ENCODE data around the gene HUWE1. TPM values are rescaled to one million over a fixed set of nuclear protein-coding genes. Genes with fewer than 3 reads are reported as not detected.
"Not testable (repeated sequence)": the region's sequence is repeated elsewhere in the genome, so short reads cannot be mapped to it uniquely, and the experiment has no call there.

HUWE1 gene
- total and polyA plus RNA-seq, 5 donors from 2014 or later, result 7.3 to 204 (median 9.3) TPM

DNA sequence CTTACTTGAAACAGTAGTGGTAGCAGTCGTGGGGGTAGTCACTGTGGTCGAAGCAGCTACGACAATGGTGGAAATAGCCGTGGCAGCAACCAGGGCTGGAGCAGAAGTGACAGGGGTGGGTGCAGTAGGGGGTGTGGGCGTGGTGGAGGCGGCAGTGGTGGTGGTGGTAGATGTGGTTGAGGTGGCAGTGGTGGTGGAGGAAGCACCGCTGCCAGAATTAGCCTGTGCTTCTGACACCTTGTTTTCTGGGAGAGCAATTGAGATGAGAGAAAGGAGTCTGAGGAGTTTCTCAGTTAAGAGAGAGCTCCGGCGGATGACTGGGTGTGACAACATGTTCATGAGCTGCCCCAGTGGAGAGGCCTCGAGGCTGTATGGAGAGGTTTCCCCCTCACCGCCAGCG is 138.9 kb downstream of the HUWE1 start:
- H3K9me3 Mint-ChIP-seq, result no peaks in the 10 kb centered on the region
- DNase-seq (no peak), ATAC-seq (ENCODE audit: low read depth in 2 of 2) (no peak)
- peaks cover 24% of the 10 kb centered on the region for H3K36me3 Mint-ChIP-seq
- no peak overlapping the region for H3K27ac Mint-ChIP-seq
- H3K4me3 Mint-ChIP-seq, result no peak overlapping the region
- H3K27me3 Mint-ChIP-seq, result no peaks in the 10 kb centered on the region
- Histone ChIP-seq H3K4me3 (ENCODE audit: low read depth, low read length) (no peak overlapping the region), H3K27me3 (ENCODE audit: control insufficient read depth, insufficient read depth, low read length) (no peaks in the 10 kb centered on the region), H3K27ac (ENCODE audit: insufficient read depth, low read length, poor library complexity, severe bottlenecking) (no peak overlapping the region), H3K9me3 (ENCODE audit: control insufficient read depth in 2 of 2, low read length in 2 of 2) (no peaks in the 10 kb centered on the region), H3K4me1 (ENCODE audit: control insufficient read depth, insufficient read depth, low read length, poor library complexity, severe bottlenecking) (no peaks in the 10 kb centered on the region), H3K36me3 (ENCODE audit: control insufficient read depth, insufficient read depth, low read length) (peaks cover 89% of the 10 kb centered on the region)
- no peaks in the 10 kb centered on the region for H3K4me1 Mint-ChIP-seq

DNA sequence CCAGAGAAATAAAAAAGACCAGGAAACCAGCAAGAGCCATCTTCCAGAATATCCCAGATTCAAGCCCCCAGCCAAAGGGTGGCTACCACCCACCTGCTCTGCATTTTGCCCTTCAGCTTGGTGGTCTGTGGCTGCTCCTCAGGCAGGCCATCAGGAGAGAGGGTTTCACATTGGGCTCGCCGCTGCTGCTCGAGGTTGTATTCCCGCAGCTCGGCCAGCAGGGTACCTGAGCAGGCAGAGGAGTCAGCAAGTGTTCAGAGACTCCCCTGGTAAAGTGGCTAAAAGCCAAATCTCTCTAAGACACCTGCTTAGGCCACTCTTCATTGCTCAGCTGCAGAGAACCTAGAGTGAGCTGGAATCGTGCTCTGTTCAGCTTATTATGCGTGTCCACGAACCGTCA is 141.6 kb downstream of the HUWE1 start:
- DNase-seq (no peak), ATAC-seq (ENCODE audit: low read depth in 2 of 2) (no peak)
- H3K4me3 Mint-ChIP-seq, result no peak overlapping the region
- Histone ChIP-seq H3K27ac (ENCODE audit: insufficient read depth, low read length, poor library complexity, severe bottlenecking) (no peak overlapping the region), H3K4me3 (ENCODE audit: low read depth, low read length) (no peak overlapping the region), H3K36me3 (ENCODE audit: control insufficient read depth, insufficient read depth, low read length) (peaks cover 83% of the 10 kb centered on the region), H3K4me1 (ENCODE audit: control insufficient read depth, insufficient read depth, low read length, poor library complexity, severe bottlenecking) (no peaks in the 10 kb centered on the region), H3K9me3 (ENCODE audit: control insufficient read depth in 2 of 2, low read length in 2 of 2) (no peaks in the 10 kb centered on the region), H3K27me3 (ENCODE audit: control insufficient read depth, insufficient read depth, low read length) (no peaks in the 10 kb centered on the region)
- peaks cover 13% of the 10 kb centered on the region for H3K36me3 Mint-ChIP-seq
- H3K4me1 Mint-ChIP-seq, result no peaks in the 10 kb centered on the region
- H3K27me3 Mint-ChIP-seq, result no peaks in the 10 kb centered on the region
- no peaks in the 10 kb centered on the region for H3K9me3 Mint-ChIP-seq
- H3K27ac Mint-ChIP-seq, result peak overlapping the region in 1 of 3 donors; percentile 93

DNA sequence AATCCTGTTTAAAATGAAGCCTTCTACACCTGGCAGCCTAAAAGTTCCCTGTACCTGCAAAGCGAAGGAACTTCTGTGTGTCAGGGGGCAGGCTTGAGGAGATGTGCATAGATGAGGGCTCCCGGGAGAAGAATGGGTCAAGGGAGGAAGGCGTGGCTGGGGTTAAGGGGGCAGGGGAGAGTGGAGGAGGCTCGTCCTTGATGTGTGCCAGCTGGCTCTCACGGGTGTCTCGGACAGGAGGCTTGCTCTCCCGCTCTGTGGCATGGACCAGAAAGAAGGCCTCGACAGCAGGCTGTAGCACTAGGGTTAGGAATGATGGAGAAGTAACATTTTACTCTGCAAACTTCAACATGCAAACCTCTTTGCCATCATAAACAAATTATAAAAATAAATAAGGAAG is 147.7 kb downstream of the HUWE1 start:
- ATAC-seq (ENCODE audit: low read depth in 2 of 2) (no peak), DNase-seq (no peak)
- H3K27me3 ChIP-seq (ENCODE audit: control insufficient read depth, insufficient read depth, low read length), result no peaks in the 10 kb centered on the region
- H3K27ac Mint-ChIP-seq, result peak overlapping the region in 1 of 3 donors; percentile 71
- H3K9me3 Mint-ChIP-seq, result peaks cover 0 to 1% (median 0%) of the 10 kb centered on the region in 7 donors
- H3K4me1 Mint-ChIP-seq, result no peaks in the 10 kb centered on the region
- no peak overlapping the region for H3K4me3 Mint-ChIP-seq
- peaks cover 88% of the 10 kb centered on the region for H3K36me3 ChIP-seq (ENCODE audit: control insufficient read depth, insufficient read depth, low read length)
- H3K27ac ChIP-seq (ENCODE audit: insufficient read depth, low read length, poor library complexity, severe bottlenecking), result no peak overlapping the region
- H3K9me3 ChIP-seq (ENCODE audit: control insufficient read depth in 2 of 2, low read length in 2 of 2), result no peaks in the 10 kb centered on the region
- H3K4me1 ChIP-seq (ENCODE audit: control insufficient read depth, insufficient read depth, low read length, poor library complexity, severe bottlenecking), result no peaks in the 10 kb centered on the region
- H3K27me3 Mint-ChIP-seq, result no peaks in the 10 kb centered on the region
- no peak overlapping the region for H3K4me3 ChIP-seq (ENCODE audit: low read depth, low read length)
- H3K36me3 Mint-ChIP-seq, result peaks cover 40% of the 10 kb centered on the region

DNA sequence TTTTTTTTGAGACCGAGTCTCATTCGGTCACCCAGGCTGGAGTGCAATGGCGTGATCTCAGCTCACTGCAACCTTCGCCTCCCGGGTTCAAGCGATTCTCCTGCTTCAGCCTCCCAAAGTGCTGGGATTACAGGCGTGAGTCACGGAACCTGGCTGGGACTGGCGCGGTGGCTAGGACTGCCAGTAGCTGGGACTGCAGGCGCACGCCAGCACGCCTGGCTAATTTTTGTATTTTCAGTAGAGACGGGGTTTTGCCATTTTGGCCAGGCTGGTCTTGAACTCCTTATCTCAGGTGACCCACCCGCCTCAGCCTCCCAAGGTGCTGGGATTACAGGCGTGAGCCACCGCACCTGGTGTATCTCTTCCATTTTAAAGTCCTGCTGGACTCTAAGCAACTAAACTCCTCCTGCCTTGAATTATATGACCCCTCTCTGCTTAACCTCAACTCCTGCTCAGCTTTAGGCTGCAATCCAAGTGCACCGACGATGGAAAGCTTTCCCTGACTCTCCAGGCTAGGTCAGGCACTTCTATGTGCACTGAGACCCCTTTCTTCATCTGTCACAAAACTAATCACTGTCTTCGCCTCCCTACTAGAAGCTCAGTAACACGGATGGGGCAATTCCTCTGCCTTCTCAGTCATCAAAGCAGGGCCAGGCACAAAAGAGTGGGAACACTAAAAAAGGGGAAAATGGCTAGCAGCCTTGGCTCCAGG is 155.1 kb downstream of the HUWE1 start:
- ATAC-seq (ENCODE audit: low read depth in 2 of 2); H3K27ac ChIP-seq (ENCODE audit: insufficient read depth, low read length, poor library complexity, severe bottlenecking); H3K4me1 ChIP-seq (ENCODE audit: control insufficient read depth, insufficient read depth, low read length, poor library complexity, severe bottlenecking); H3K9me3 ChIP-seq (ENCODE audit: control insufficient read depth in 2 of 2, low read length in 2 of 2); DNase-seq; H3K27me3 Mint-ChIP-seq; H3K27me3 ChIP-seq (ENCODE audit: control insufficient read depth, insufficient read depth, low read length); H3K9me3 Mint-ChIP-seq; H3K4me1 Mint-ChIP-seq; H3K27ac Mint-ChIP-seq; H3K4me3 ChIP-seq (ENCODE audit: low read depth, low read length); H3K4me3 Mint-ChIP-seq: not testable (repeated sequence)
- H3K36me3 Mint-ChIP-seq, result peaks cover 28% of the 10 kb centered on the region
- peaks cover 35% of the 10 kb centered on the region for H3K36me3 ChIP-seq (ENCODE audit: control insufficient read depth, insufficient read depth, low read length)

DNA sequence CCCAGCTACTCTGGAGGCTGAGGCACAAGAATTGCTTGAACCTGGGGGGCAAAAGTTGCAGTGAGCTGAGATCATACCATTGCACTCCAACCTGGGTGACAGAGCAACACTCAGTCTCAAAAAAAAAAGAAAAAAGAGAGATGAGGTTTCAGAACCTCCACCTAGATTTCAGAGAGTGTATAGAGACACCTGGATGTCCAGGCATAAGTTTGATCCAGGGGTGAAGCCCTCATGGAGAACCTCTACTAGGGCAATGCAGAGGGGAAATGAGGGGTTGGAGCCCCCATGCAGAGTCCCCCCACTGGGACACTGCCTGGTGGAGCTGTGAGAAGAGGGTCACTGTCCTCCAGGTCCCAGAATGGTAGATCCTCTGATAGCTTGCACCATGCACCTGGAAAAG is 159.5 kb downstream of the HUWE1 start:
- DNase-seq (no peak), ATAC-seq (ENCODE audit: low read depth in 2 of 2) (no peak)
- no peak overlapping the region for H3K27ac ChIP-seq (ENCODE audit: insufficient read depth, low read length, poor library complexity, severe bottlenecking)
- H3K27me3 Mint-ChIP-seq, result no peaks in the 10 kb centered on the region
- H3K4me1 ChIP-seq (ENCODE audit: control insufficient read depth, insufficient read depth, low read length, poor library complexity, severe bottlenecking), result no peaks in the 10 kb centered on the region
- H3K36me3 ChIP-seq (ENCODE audit: control insufficient read depth, insufficient read depth, low read length), result no peaks in the 10 kb centered on the region
- H3K4me1 Mint-ChIP-seq, result no peaks in the 10 kb centered on the region
- H3K27me3 ChIP-seq (ENCODE audit: control insufficient read depth, insufficient read depth, low read length), result no peaks in the 10 kb centered on the region
- H3K9me3 Mint-ChIP-seq, result peaks cover 0 to 9% (median 0%) of the 10 kb centered on the region in 7 donors
- no peak overlapping the region for H3K4me3 Mint-ChIP-seq
- peaks cover 2 to 9% of the 10 kb centered on the region in 2 experiments for H3K9me3 ChIP-seq (ENCODE audit: control insufficient read depth in 2 of 2, low read length in 2 of 2)
- peaks cover 4% of the 10 kb centered on the region for H3K36me3 Mint-ChIP-seq
- H3K27ac Mint-ChIP-seq, result no peak overlapping the region
- no peak overlapping the region for H3K4me3 ChIP-seq (ENCODE audit: low read depth, low read length)

DNA sequence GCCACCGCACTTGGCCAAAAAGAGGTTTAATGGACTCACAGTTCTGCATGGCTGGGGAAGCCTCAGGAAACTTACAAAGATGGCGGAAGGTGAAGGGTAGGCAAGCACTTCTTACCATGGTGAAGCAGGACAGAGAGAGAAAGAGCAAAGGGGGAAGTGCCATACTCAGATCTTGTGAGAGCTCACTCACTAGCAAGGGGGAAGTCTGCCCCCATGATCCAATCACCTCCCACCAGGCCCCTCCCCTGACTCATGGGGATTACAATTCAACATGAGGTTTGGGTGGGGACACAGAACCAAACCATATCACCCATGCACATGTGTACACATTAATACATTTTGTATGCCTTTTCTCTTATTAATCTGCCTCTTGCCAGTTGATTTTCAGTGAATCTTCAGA is 175.2 kb downstream of the HUWE1 start:
- H3K4me3 Mint-ChIP-seq, result no peak overlapping the region
- DNase-seq (no peak), ATAC-seq (ENCODE audit: low read depth in 2 of 2) (no peak)
- H3K36me3 ChIP-seq (ENCODE audit: control insufficient read depth, insufficient read depth, low read length), result no peaks in the 10 kb centered on the region
- H3K9me3 ChIP-seq (ENCODE audit: control insufficient read depth in 2 of 2, low read length in 2 of 2), result no peaks in the 10 kb centered on the region
- H3K9me3 Mint-ChIP-seq, result peaks cover 0 to 2% (median 0%) of the 10 kb centered on the region in 7 donors
- no peaks in the 10 kb centered on the region for H3K27me3 ChIP-seq (ENCODE audit: control insufficient read depth, insufficient read depth, low read length)
- no peak overlapping the region for H3K27ac ChIP-seq (ENCODE audit: insufficient read depth, low read length, poor library complexity, severe bottlenecking)
- H3K27me3 Mint-ChIP-seq, result peaks cover 4% of the 10 kb centered on the region
- H3K27ac Mint-ChIP-seq, result no peak overlapping the region
- no peaks in the 10 kb centered on the region for H3K36me3 Mint-ChIP-seq
- no peaks in the 10 kb centered on the region for H3K4me1 Mint-ChIP-seq
- H3K4me1 ChIP-seq (ENCODE audit: control insufficient read depth, insufficient read depth, low read length, poor library complexity, severe bottlenecking), result no peaks in the 10 kb centered on the region
- no peak overlapping the region for H3K4me3 ChIP-seq (ENCODE audit: low read depth, low read length)

DNA sequence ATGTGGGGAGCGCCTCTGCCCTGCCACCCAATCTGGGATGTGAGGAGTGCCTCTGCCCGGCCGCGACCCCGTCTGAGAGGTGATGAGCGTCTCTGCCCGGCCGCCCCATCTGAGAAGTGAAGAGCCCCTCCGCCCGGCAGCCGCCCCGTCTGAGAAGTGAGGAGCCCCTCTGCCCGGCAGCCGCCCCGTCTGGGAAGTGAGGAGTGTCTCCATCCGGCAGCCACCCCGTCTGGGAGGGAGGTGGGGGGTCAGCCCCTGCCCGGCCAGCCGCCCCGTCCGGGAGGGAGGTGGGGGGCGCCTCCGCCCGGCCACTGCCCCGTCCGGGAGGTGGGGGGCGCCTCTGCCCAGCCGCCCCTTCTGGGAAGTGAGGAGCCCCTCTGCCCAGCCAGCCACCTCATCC is 182.5 kb downstream of the HUWE1 start:
- not testable (repeated sequence) for H3K36me3 Mint-ChIP-seq; H3K27me3 ChIP-seq (ENCODE audit: control insufficient read depth, insufficient read depth, low read length); ATAC-seq (ENCODE audit: low read depth in 2 of 2); H3K27ac Mint-ChIP-seq; H3K27me3 Mint-ChIP-seq; H3K4me3 Mint-ChIP-seq; H3K4me1 ChIP-seq (ENCODE audit: control insufficient read depth, insufficient read depth, low read length, poor library complexity, severe bottlenecking); H3K4me3 ChIP-seq (ENCODE audit: low read depth, low read length); H3K9me3 Mint-ChIP-seq; H3K36me3 ChIP-seq (ENCODE audit: control insufficient read depth, insufficient read depth, low read length); H3K9me3 ChIP-seq (ENCODE audit: control insufficient read depth in 2 of 2, low read length in 2 of 2); DNase-seq; H3K4me1 Mint-ChIP-seq; H3K27ac ChIP-seq (ENCODE audit: insufficient read depth, low read length, poor library complexity, severe bottlenecking)

DNA sequence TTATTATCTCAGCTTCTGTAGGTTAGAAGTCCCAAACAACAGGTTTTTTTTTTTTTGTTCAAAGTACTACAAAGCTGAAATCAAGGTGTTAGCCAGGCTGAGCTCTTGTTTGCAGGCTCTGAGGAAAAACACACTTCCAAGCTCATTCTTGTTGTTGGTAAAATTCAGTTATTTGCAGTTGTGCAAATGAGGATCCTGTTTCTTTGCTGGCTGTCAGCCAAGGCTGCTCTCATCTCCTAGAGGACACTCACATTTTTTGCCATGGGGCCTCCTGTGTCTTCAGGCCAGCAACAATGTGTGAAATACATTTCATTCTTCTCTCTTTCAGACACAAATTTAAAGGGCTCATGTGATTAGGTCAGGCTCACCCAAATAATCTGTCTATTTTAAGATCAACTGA is 192.1 kb downstream of the HUWE1 start:
- Histone ChIP-seq H3K4me3 (ENCODE audit: low read depth, low read length) (no peak overlapping the region), H3K27me3 (ENCODE audit: control insufficient read depth, insufficient read depth, low read length) (no peaks in the 10 kb centered on the region), H3K36me3 (ENCODE audit: control insufficient read depth, insufficient read depth, low read length) (no peaks in the 10 kb centered on the region), H3K27ac (ENCODE audit: insufficient read depth, low read length, poor library complexity, severe bottlenecking) (no peak overlapping the region), H3K9me3 (ENCODE audit: control insufficient read depth in 2 of 2, low read length in 2 of 2) (no peaks in the 10 kb centered on the region), H3K4me1 (ENCODE audit: control insufficient read depth, insufficient read depth, low read length, poor library complexity, severe bottlenecking) (no peaks in the 10 kb centered on the region)
- ATAC-seq (ENCODE audit: low read depth in 2 of 2) (no peak), DNase-seq (no peak)
- H3K9me3 Mint-ChIP-seq, result peaks cover 0 to 3% (median 0%) of the 10 kb centered on the region in 7 donors
- H3K4me1 Mint-ChIP-seq, result no peaks in the 10 kb centered on the region
- peaks cover 17% of the 10 kb centered on the region for H3K27me3 Mint-ChIP-seq
- H3K36me3 Mint-ChIP-seq, result no peaks in the 10 kb centered on the region
- no peak overlapping the region for H3K27ac Mint-ChIP-seq
- H3K4me3 Mint-ChIP-seq, result no peak overlapping the region

Measured in CD4-positive, CD25-positive, alpha-beta regulatory T cell (primary cell).